ENCODE data around the gene ITGA2. TPM values are rescaled to one million over a fixed set of nuclear protein-coding genes. Genes with fewer than 3 reads are reported as not detected.

The ITGA2 gene
- total and polyA plus RNA-seq, 9 of the 15 experiments (the other 6 are each of a cell fraction or from before 2014, with no cell fraction given): 0.01 to 0.09 (median 0.03) TPM; not detected in 5

- no peak for TF ChIP-seq WHSC1 (IDR thresholded peaks at IDR 0.05; ENCODE audit: low read length)
- no peak for TF ChIP-seq FOXK2 (conservative IDR thresholded peaks at IDR 0.05 in 1 of 2, IDR thresholded peaks at IDR 0.05 in 1 of 2; ENCODE audit: low read depth in 2 of 2)
- 0 out of 2 replicates have a peak, but pooled peaks have one; percentile 34 for TF ChIP-seq SMAD4 (CRISPR knock-in tag; conservative IDR thresholded peaks at IDR 0.05)
- peak; percentile 84 for TF ChIP-seq CBFA2T3 (IDR thresholded peaks at IDR 0.05)
- no peak for TF ChIP-seq ZNF436 (CRISPR knock-in tag; IDR thresholded peaks at IDR 0.05)
- no peak for TF ChIP-seq NCOA4 (IDR thresholded peaks at IDR 0.05; ENCODE audit: partially characterized antibody)
- TF ChIP-seq ZNF830 (CRISPR knock-in tag; IDR thresholded peaks at IDR 0.05): no peak
- TF ChIP-seq CHD7 (IDR thresholded peaks at IDR 0.05; ENCODE audit: low read depth, low read length): no peak
- TF ChIP-seq MAZ (CRISPR knock-in tag; conservative IDR thresholded peaks at IDR 0.05 in 1 of 2, IDR thresholded peaks at IDR 0.05 in 1 of 2): no peak
- TF ChIP-seq HMG20A (CRISPR knock-in tag; conservative IDR thresholded peaks at IDR 0.05): no peak
- no peak for TF ChIP-seq NR3C1 (CRISPR knock-in tag; IDR thresholded peaks at IDR 0.05)
- no peak for TF ChIP-seq MXI1 (IDR thresholded peaks at IDR 0.05; ENCODE audit: low read depth, low read length)
- no peak for TF ChIP-seq KLF1 (tag; IDR thresholded peaks at IDR 0.05)
- no peak for TF ChIP-seq ZKSCAN1 (IDR thresholded peaks at IDR 0.05; ENCODE audit: low read depth, low read length)
- TF ChIP-seq ZNF277 (CRISPR knock-in tag; IDR thresholded peaks at IDR 0.05; ENCODE audit: borderline replicate concordance): no peak
Measured at GRCh38 chr5:53118879-53119278, 129.7 kb downstream of the ITGA2 start (continued).

All from K562 (cell line).